Mucosa of rectum (tissue), 2 donors: ENCODE results near the gene TNK1.

ENCODE experiments used
- H3K27ac ChIP-seq, 2 donors: one replicate each; pipeline ENCODE4 v1.7.0; 2013; ENCODE audit warnings: inconsistent platforms in 2 of 2, low read depth in 2 of 2, low read length in 2 of 2
- H3K27me3 ChIP-seq, 2 donors: one replicate each; pipeline ENCODE4 v1.7.0; 2013; ENCODE audit warnings: low read length in 2 of 2; ENCODE audit not compliant: control insufficient read depth in 2 of 2, insufficient read depth in 2 of 2
- H3K36me3 ChIP-seq, 2 donors: one replicate each; pipeline ENCODE4 v1.7.0; 2013; ENCODE audit warnings: low read length in 2 of 2; ENCODE audit not compliant: control insufficient read depth in 2 of 2, insufficient read depth in 2 of 2
- H3K4me1 ChIP-seq, 2 donors: one replicate each; pipeline ENCODE4 v1.7.0; 2013; ENCODE audit warnings: low read length in 2 of 2, mild to moderate bottlenecking in 1 of 2; ENCODE audit not compliant: control insufficient read depth in 2 of 2, insufficient read depth in 2 of 2
- H3K4me3 ChIP-seq, 2 donors: one replicate each; pipeline ENCODE4 v1.7.0; 2013; ENCODE audit warnings: low read length in 2 of 2
- H3K9ac ChIP-seq, 2 donors: one replicate each; pipeline ENCODE4 v1.7.0; 2013; ENCODE audit warnings: low read length in 2 of 2, low read depth in 1 of 2, mild to moderate bottlenecking in 1 of 2
- H3K9me3 ChIP-seq, 2 donors: one replicate each; pipeline ENCODE4 v1.7.0; 2013; ENCODE audit warnings: low read length in 2 of 2; ENCODE audit not compliant: control insufficient read depth in 2 of 2
- donor health status: healthy.
- donor health status: Normal muscosa, but diverticular disease.

The TNK1 gene

DNA sequence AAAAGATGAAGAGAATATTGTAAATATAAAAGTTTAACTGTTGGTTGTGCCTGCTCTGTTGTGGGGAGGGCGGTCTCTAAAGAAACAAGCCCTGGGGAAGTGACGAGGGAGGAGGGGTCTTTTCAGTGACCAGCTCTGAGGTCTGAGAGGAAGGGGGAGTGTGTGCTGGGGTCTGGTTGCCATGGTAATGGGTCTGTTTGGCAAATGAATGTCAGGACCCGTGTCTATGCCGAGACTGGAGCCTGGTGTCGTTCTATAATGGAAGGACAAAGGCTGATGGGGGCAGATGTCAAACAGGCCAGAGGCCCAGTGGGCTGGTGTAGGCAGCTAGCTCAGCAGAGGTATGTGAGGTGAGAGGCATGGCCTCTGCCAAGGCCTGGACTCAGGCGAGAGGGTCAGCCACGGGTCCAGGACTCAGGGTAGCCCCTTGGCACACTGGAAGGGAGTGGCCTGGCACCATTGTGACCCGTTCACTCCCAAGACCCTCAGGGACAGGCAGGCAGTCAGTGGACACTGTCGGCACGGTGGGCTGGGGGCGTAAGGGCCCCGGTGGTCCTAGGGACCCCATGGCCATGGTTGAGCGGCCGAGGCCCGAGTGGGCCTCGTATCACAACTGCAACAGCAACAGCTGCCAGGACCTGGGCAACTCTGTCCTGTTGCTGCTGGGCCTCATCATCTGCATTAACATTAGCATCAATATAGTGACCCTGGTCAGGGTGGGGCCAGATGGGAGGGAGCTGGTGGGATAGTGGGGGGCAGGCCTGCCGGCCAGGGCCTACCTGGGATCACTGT, 39.1 kb downstream of the TNK1 start, which contains the start of gene SPEM1:
TSS of gene SPEM1 (plus strand) at position 506 of the 792 bp plus-strand sequence. CDS start at position 567, 61 bp downstream.
- H3K27me3 ChIP-seq = no peaks in the 10 kb centered on the region
- no peaks in the 10 kb centered on the region for H3K9me3 ChIP-seq
- no peak within 1 kb of the TSS for H3K4me3 ChIP-seq
- H3K27ac ChIP-seq = no peak within 1 kb of the TSS
- no peaks in the 10 kb centered on the region for H3K36me3 ChIP-seq
- no peak within 1 kb of the TSS for H3K9ac ChIP-seq
- H3K4me1 ChIP-seq = no peaks in the 10 kb centered on the region

DNA sequence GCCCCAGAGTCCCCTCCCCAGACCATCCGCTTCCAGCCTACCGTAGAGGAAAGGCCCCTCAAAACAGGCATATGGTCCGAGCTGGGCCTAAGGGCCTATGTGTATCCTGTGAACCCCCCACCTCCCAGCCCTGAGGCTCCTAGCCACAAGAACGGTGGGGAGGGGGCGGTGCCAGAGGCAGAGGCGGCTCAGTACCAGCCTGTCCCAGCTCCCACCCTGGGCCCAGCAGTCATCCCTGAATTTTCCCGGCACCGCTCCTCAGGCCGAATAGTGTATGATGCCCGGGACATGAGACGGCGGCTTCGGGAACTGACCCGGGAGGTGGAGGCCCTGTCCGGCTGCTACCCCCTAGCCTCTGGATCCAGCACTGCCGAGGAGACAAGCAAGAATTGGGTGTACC, 40.3 kb downstream of the TNK1 start:
- Histone ChIP-seq H3K36me3 (no peaks in the 10 kb centered on the region), H3K27me3 (no peaks in the 10 kb centered on the region), H3K4me1 (no peaks in the 10 kb centered on the region), H3K9me3 (no peaks in the 10 kb centered on the region), H3K4me3 (no peak overlapping the region), H3K9ac (no peak overlapping the region), H3K27ac (no peak overlapping the region)

DNA sequence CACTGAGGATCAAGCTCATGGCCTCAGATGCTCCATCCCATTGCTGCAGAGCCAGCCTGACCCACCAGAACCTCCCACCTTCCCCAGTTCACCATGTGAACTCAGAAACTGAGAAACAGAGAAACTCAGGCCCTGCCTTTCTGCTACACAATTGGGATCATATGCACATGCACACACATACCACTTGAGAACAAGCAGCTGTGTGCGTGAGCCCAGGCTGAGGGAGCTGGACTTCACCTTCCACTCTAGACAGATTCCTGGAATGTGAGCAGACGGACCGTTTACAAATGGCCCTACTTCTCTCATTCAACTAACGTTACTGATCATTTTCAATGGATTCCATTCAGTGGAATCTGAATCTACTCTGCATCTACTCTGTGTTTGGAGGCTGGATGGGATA, 42.8 kb downstream of the TNK1 start:
- Histone ChIP-seq H3K27ac (no peak overlapping the region), H3K4me1 (no peaks in the 10 kb centered on the region), H3K27me3 (no peaks in the 10 kb centered on the region), H3K36me3 (no peaks in the 10 kb centered on the region), H3K9ac (no peak overlapping the region), H3K9me3 (no peaks in the 10 kb centered on the region), H3K4me3 (no peak overlapping the region)

DNA sequence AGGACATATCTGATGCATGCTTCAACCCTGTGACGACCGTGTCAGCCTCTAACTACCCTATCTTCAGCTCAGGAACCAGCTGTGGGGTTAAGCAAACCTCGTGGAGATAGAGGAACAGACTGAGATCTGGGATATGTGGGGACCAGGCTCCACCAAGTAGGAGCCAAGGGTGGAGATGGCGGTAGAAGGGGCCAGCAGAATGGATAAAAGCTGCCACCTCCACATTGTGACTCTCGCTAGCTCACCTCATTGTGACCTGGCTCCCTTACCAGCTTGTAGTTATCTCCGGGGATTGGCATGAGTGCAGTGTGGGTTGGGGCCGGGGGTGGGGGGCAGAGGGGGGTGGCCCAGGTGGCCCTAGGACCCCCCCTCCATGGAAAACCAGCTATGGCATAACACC, 44.4 kb downstream of the TNK1 start, which contains the start of gene SPEM2:
TSS of gene SPEM2 (plus strand) at position 301 of the 400 bp plus-strand sequence. CDS start at position 374, 73 bp downstream.
- Histone ChIP-seq H3K4me1 (no peaks in the 10 kb centered on the region), H3K27ac (no peak within 1 kb of the TSS), H3K4me3 (no peak within 1 kb of the TSS), H3K9me3 (no peaks in the 10 kb centered on the region), H3K9ac (no peak within 1 kb of the TSS), H3K27me3 (no peaks in the 10 kb centered on the region), H3K36me3 (no peaks in the 10 kb centered on the region)

DNA sequence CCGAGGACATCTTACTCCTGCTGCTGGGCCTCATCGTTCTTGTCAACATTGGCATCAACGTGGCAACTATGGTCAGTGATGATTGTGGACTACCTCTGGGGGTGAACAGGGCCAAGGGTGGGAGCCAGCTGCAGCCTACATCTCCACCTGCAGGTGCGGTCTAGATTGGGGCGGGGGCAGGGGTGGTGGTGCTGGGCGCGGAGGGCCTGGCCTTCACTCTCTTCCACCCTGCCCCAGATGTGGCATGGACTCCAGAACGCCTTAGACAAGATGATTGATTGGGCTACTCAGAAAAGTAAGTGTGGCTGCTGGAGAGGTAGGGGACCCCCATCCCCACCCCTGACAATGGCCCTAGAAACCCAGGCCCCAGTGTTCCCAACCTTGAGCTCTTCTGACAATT, 44.9 kb downstream of the TNK1 start:
- Histone ChIP-seq H3K9ac (no peak overlapping the region), H3K4me1 (no peaks in the 10 kb centered on the region), H3K27ac (no peak overlapping the region), H3K4me3 (no peak overlapping the region), H3K9me3 (no peaks in the 10 kb centered on the region), H3K27me3 (no peaks in the 10 kb centered on the region), H3K36me3 (no peaks in the 10 kb centered on the region)

DNA sequence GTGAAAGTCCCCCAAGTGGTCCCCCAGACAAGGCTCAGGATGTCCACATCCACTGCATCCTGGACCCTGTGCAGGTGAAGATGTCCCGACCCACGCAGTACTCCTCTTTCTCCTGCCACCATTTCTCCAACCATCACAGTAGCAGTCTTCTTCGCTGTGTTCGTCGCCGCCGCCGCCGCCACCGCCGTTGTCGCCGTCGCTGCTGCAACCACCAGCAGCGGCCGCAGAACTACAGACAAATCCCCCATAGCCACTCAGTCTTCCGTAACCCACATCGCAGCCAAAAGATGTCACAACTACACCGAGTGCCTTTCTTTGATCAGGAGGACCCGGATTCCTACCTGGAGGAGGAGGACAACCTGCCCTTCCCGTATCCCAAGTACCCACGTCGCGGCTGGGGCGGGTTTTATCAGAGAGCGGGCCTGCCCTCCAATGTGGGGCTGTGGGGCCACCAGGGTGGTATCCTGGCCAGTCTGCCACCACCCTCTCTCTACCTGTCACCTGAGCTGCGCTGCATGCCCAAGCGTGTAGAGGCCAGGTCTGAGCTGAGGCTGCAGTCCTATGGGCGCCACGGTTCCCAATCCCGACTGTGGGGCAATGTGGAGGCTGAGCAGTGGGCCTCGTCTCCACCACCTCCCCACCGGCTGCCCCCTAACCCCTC, 45.4 kb downstream of the TNK1 start:
- no peak overlapping the region for H3K9ac ChIP-seq
- no peaks in the 10 kb centered on the region for H3K36me3 ChIP-seq
- H3K27me3 ChIP-seq = no peaks in the 10 kb centered on the region
- no peaks in the 10 kb centered on the region for H3K4me1 ChIP-seq
- no peak overlapping the region for H3K4me3 ChIP-seq
- H3K9me3 ChIP-seq = no peaks in the 10 kb centered on the region
- H3K27ac ChIP-seq = no peak overlapping the region

DNA sequence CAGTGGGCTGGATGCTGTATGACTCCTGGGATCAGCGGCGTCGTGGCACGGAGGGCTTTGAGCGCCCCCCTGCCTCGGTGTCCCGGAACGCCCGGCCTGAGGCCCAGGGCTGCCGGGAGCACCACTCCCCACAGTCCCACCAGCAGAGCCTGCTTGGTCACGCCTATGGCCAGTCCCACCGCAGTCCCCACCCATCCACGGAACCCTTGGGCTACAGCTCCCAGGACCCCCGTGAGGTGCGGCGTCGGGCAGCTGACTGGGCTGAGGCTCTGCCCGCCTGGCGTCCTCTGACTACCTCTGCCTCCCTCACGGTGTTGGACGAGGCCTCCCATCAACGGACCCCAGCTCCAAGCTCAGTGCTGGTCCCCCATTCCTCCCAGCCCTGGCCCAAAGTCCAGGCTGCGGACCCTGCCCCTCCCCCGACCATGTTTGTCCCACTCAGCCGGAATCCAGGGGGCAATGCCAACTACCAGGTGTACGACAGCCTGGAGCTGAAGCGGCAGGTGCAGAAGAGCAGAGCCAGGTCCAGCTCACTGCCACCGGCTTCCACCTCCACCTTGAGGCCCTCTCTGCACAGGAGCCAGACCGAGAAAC, 46.1 kb downstream of the TNK1 start:
- no peaks in the 10 kb centered on the region for H3K9me3 ChIP-seq
- H3K27me3 ChIP-seq = no peaks in the 10 kb centered on the region
- no peaks in the 10 kb centered on the region for H3K36me3 ChIP-seq
- H3K9ac ChIP-seq = no peak overlapping the region
- no peaks in the 10 kb centered on the region for H3K4me1 ChIP-seq
- no peak overlapping the region for H3K27ac ChIP-seq
- no peak overlapping the region for H3K4me3 ChIP-seq

DNA sequence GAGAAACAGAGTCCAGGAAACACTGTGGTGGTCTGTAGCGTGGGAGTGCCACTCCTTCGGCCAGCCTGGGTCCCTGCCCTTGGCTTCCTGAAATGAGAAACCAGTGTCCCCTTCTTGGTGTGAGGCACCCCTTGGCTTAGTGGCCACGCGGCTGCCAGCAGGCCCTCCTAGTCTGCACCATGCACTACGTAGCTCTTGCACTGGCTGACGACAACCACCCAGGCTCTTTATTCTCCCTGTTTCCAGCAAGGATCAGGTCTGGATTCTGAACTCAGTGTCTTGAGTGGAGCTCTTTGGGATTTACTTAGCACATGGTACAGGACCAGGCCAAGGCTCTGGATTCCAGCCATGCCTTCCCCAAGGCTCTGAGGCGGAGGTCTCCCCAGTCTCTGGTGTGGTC, 46.7 kb downstream of the TNK1 start:
- H3K4me1 ChIP-seq = no peaks in the 10 kb centered on the region
- H3K27me3 ChIP-seq = no peaks in the 10 kb centered on the region
- H3K4me3 ChIP-seq = no peak overlapping the region
- H3K36me3 ChIP-seq = no peaks in the 10 kb centered on the region
- no peak overlapping the region for H3K27ac ChIP-seq
- no peaks in the 10 kb centered on the region for H3K9me3 ChIP-seq
- H3K9ac ChIP-seq = no peak overlapping the region

DNA sequence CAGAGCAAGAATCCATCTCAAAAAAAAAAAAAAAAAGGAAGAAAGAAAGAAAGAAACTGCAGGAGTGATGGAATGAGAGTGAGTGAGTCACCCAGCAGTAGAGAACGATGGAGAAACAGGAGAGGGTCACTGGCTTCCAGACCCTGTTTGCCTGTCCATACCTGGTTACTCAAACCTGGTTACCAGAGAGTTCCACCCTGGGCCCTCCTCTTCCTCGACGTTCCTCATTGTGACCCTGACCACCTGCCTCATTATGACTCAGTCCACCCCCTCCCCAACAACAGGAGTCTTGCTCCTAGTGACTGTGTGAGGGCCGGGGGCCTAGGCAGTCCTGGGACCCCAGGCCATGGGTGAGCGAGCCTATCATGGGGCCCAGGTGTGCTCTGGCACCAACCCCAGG, 47.7 kb downstream of the TNK1 start, which contains the start of gene SPEM3:
TSS of gene SPEM3 (plus strand) at position 301 of the 400 bp plus-strand sequence. CDS start at position 347, 46 bp downstream.
- H3K27ac ChIP-seq = no peak within 1 kb of the TSS
- H3K27me3 ChIP-seq = no peaks in the 10 kb centered on the region
- no peaks in the 10 kb centered on the region for H3K4me1 ChIP-seq
- no peak within 1 kb of the TSS for H3K4me3 ChIP-seq
- H3K36me3 ChIP-seq = no peaks in the 10 kb centered on the region
- no peaks in the 10 kb centered on the region for H3K9me3 ChIP-seq
- H3K9ac ChIP-seq = no peak within 1 kb of the TSS

DNA sequence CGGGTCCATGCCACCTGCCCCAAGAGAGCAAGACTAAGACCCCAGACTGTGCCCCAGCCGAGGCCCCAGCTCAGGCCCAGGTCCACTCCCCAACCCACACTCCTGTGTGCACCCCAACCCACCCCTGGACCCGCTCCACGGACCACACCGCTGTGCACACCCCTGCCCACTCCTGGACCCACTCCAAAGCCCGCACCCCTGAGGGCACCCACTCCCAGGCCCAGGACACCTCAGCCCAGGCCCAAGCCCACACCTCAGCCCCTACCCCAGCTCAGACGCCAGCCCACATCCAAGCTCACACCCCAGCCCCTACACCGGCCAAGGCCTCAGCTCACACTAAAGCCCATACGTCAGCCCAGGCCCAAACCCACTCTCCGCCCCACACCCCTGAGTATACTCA, 48.8 kb downstream of the TNK1 start:
- Histone ChIP-seq H3K4me3 (no peak overlapping the region), H3K9me3 (no peaks in the 10 kb centered on the region), H3K36me3 (no peaks in the 10 kb centered on the region), H3K27ac (no peak overlapping the region), H3K9ac (no peak overlapping the region), H3K4me1 (no peaks in the 10 kb centered on the region), H3K27me3 (no peaks in the 10 kb centered on the region)
